ENCODE results near the gene RUVBL2.

DNA sequence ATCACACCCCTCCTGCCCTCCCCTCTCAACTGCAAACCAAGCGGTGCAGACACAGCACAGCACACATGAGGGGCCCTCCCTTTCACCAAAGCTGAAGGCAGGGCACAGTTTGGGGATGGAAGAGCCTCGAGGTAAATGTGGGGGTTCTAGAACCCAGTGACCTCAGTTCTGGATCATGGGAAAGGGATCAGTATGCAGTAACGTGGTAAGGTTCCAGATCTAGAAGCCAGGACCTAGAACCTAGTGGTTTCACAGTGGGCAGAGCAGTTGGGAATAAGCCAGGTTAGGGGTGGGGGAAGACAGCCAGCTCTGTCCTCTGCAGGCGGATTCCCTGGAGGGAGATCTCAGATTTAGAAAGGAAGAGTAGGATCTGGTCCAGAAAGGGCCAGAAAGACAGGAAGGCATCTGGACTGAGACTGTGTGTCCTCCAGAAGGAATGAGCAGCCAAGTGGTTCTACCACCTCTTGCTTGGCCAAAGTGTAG, 25.5 kb upstream of the RUVBL2 start:
- TF ChIP-seq, protein P1, sequence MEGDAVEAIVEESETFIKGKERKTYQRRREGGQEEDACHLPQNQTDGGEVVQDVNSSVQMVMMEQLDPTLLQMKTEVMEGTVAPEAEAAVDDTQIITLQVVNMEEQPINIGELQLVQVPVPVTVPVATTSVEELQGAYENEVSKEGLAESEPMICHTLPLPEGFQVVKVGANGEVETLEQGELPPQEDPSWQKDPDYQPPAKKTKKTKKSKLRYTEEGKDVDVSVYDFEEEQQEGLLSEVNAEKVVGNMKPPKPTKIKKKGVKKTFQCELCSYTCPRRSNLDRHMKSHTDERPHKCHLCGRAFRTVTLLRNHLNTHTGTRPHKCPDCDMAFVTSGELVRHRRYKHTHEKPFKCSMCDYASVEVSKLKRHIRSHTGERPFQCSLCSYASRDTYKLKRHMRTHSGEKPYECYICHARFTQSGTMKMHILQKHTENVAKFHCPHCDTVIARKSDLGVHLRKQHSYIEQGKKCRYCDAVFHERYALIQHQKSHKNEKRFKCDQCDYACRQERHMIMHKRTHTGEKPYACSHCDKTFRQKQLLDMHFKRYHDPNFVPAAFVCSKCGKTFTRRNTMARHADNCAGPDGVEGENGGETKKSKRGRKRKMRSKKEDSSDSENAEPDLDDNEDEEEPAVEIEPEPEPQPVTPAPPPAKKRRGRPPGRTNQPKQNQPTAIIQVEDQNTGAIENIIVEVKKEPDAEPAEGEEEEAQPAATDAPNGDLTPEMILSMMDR (conservative IDR thresholded peaks at IDR 0.05; ENCODE audit: low read depth, low read length), result no peak
- no peak for TF ChIP-seq EZH2 (IDR thresholded peaks at IDR 0.05; ENCODE audit: borderline replicate concordance, low read depth, low read length, poor library complexity, severe bottlenecking)
